IPS-NIHi7 (cell line): ENCODE data around the gene SIGLEC6.
"Not testable (repeated sequence)": the region's sequence is repeated elsewhere in the genome, so short reads cannot be mapped to it uniquely, and the experiment has no call there.

Source experiments
- DNase-seq: peaks from one replicate; pipeline ENCODE4 v3.0.0; 2012; ENCODE audit warnings: mixed read lengths; ENCODE audit errors: extremely low spot score

Gene SIGLEC6

GRCh38 chr19:51509823-51510660 is 21.4 kb downstream of the SIGLEC6 start:
- DNase-seq, result no peak

GRCh38 chr19:51508059-51508733 is 23.3 kb downstream of the SIGLEC6 start:
- no peak for DNase-seq

GRCh38 chr19:51507640-51508058 is 23.8 kb downstream of the SIGLEC6 start:
- DNase-seq, result no peak

- no peak for DNase-seq
Observed at GRCh38 chr19:51507192-51507591, 24.3 kb downstream of the SIGLEC6 start.

- DNase-seq, result no peak
Observed at GRCh38 chr19:51505904-51506303, 25.6 kb downstream of the SIGLEC6 start.

GRCh38 chr19:51503896-51504295 is 27.6 kb downstream of the SIGLEC6 start:
- DNase-seq, result no peak

- no peak for DNase-seq
Observed at GRCh38 chr19:51503286-51503817, 28.1 kb downstream of the SIGLEC6 start.

- no peak for DNase-seq
Observed at GRCh38 chr19:51501594-51502263, 29.7 kb downstream of the SIGLEC6 start, which contains the start of gene SIGLEC12. TSS of gene SIGLEC12 (minus strand) at chr19:51501800. CDS start at chr19:51501733, 67 bp downstream.

- not testable (repeated sequence) for DNase-seq
Observed at GRCh38 chr19:51500931-51501330, 30.5 kb downstream of the SIGLEC6 start.

GRCh38 chr19:51497666-51498065 is 33.8 kb downstream of the SIGLEC6 start:
- DNase-seq, result no peak

- DNase-seq, result no peak
Observed at GRCh38 chr19:51493776-51494175, 37.7 kb downstream of the SIGLEC6 start.

- DNase-seq, result no peak
Observed at GRCh38 chr19:51491586-51491985, 39.9 kb downstream of the SIGLEC6 start.

GRCh38 chr19:51490676-51491075 is 40.8 kb downstream of the SIGLEC6 start:
- peak; percentile 54 for DNase-seq

GRCh38 chr19:51489113-51489512 is 42.4 kb downstream of the SIGLEC6 start:
- no peak for DNase-seq

- no peak for DNase-seq
Observed at GRCh38 chr19:51488491-51488890, 43.0 kb downstream of the SIGLEC6 start.

- DNase-seq, result no peak
Observed at GRCh38 chr19:51485960-51486660, 45.4 kb downstream of the SIGLEC6 start.

- peak; percentile 75 for DNase-seq
Observed at GRCh38 chr19:51480590-51480989, 50.9 kb downstream of the SIGLEC6 start.

GRCh38 chr19:51479531-51480331 is 51.7 kb downstream of the SIGLEC6 start:
- DNase-seq, result no peak

GRCh38 chr19:51478381-51479234 is 52.9 kb downstream of the SIGLEC6 start, which contains the start of gene CEACAM18:
TSS of gene CEACAM18 (plus strand) at chr19:51478539.
- DNase-seq, result no peak

- no peak for DNase-seq
Observed at GRCh38 chr19:51477344-51477743, 54.1 kb downstream of the SIGLEC6 start.
